Measurements from ENCODE around the gene KIF26B. TPM values are rescaled to one million over a fixed set of nuclear protein-coding genes. Genes with fewer than 3 reads are reported as not detected.

Gene KIF26B
- total RNA-seq, 2 experiments from 2014 or later: not detected

GRCh38 chr1:245407983-245408382, 253.2 kb downstream of the KIF26B start:
- DNase-seq: no peak
- POLR2A ChIA-PET: no interaction called here
- no peaks in the 10 kb centered on the region for H3K4me1 Mint-ChIP-seq
- H3K27me3 Mint-ChIP-seq: no peaks in the 10 kb centered on the region
- H3K36me3 Mint-ChIP-seq (ENCODE audit: low read depth): no peaks in the 10 kb centered on the region
- no peak overlapping the region for H3K27ac Mint-ChIP-seq
- H3K4me3 Mint-ChIP-seq: no peak overlapping the region
- no peaks in the 10 kb centered on the region for H3K9me3 Mint-ChIP-seq
- CTCF ChIA-PET: no interaction called here

- no peaks in the 10 kb centered on the region for H3K9me3 Mint-ChIP-seq
- ChIA-PET POLR2A (no interaction called here), CTCF (interaction anchor here (0.6 kb wide), 1 partner anchor 13 kb away, joined by 3 read pairs; no protein-coding TSS in a partner anchor)
- H3K27ac Mint-ChIP-seq: no peak overlapping the region
- H3K36me3 Mint-ChIP-seq (ENCODE audit: low read depth): no peaks in the 10 kb centered on the region
- no peak overlapping the region for H3K4me3 Mint-ChIP-seq
- DNase-seq: no peak
- H3K4me1 Mint-ChIP-seq: no peaks in the 10 kb centered on the region
- no peaks in the 10 kb centered on the region for H3K27me3 Mint-ChIP-seq
These were observed 254.8 kb downstream of the KIF26B start for GRCh38 chr1:245409341-245410195.

DNA sequence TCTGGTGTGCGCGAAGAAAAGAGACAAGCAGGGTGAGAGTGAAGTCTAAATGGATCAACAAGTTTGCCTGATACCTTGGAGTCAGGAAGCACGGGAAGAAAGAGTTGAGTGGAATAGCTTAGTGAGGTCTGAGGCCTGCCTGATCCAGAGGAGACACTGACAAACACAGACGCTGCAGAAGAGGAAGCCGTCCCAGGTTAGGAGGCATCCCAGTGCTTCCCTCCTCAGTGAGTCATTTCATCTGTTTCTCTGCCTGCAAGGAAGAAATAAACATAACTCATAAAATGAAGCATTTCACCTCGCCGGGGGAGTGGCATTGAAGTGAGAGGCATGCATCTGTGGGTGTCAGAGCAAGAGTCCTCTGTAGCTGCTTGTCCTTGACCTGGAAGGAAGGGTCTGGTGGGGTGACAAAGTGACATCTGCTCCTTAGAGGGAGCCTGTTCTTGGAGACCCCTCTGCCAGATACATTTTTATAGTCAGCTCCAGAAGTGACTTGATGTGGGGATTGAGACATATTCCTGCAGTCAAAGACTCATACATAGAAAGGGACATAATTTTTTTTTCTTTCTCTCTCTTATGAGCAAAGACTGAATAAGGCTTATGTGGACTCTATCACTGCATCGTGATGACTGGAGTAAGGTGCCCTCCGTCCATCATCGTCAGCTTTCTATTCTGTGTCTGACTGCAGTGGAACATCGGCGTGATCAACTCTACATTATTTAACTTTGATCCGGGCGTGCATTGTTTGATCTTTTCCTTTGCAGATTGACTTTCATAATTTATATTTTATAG, 256.7 kb downstream of the KIF26B start:
- no peaks in the 10 kb centered on the region for H3K36me3 Mint-ChIP-seq (ENCODE audit: low read depth)
- CTCF ChIA-PET: no interaction called here
- H3K4me1 Mint-ChIP-seq: no peaks in the 10 kb centered on the region
- POLR2A ChIA-PET: no interaction called here
- DNase-seq: no peak
- no peaks in the 10 kb centered on the region for H3K27me3 Mint-ChIP-seq
- H3K9me3 Mint-ChIP-seq: no peaks in the 10 kb centered on the region
- H3K27ac Mint-ChIP-seq: no peak overlapping the region
- no peak overlapping the region for H3K4me3 Mint-ChIP-seq

GRCh38 chr1:245412306-245412705, 257.5 kb downstream of the KIF26B start:
- ChIA-PET POLR2A (no interaction called here), CTCF (no interaction called here)
- no peaks in the 10 kb centered on the region for H3K9me3 Mint-ChIP-seq
- H3K4me1 Mint-ChIP-seq: no peaks in the 10 kb centered on the region
- H3K36me3 Mint-ChIP-seq (ENCODE audit: low read depth): no peaks in the 10 kb centered on the region
- H3K27ac Mint-ChIP-seq: no peak overlapping the region
- no peak for DNase-seq
- H3K4me3 Mint-ChIP-seq: no peak overlapping the region
- H3K27me3 Mint-ChIP-seq: no peaks in the 10 kb centered on the region

DNA sequence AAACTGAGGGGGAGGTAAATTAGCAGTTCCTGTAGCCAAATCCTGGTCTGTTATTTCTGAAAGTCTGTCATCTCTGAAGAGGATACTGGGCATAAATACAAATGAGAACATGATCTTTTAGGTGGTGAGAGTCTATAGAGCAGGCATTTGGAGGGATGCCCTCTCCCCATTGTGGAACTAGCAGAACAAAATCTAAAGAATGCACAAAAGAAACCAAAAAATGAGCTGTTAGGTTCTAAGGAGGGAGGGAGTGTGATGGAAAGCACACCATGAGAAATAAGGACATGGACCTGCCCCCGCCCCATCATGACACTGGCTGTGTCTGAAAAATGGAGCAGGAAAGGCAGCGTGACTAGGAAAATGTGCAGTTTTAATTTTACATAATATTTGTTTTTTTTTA, 262.0 kb downstream of the KIF26B start:
- H3K9me3 Mint-ChIP-seq: no peaks in the 10 kb centered on the region
- H3K27ac Mint-ChIP-seq: no peak overlapping the region
- no peaks in the 10 kb centered on the region for H3K36me3 Mint-ChIP-seq (ENCODE audit: low read depth)
- DNase-seq: no peak
- H3K27me3 Mint-ChIP-seq: no peaks in the 10 kb centered on the region
- no peak overlapping the region for H3K4me3 Mint-ChIP-seq
- no peaks in the 10 kb centered on the region for H3K4me1 Mint-ChIP-seq
- CTCF ChIA-PET: interaction anchor here (1.8 kb wide), 1 partner anchor 13 kb away, joined by 4 read pairs; no protein-coding TSS in a partner anchor
- POLR2A ChIA-PET: no interaction called here

GRCh38 chr1:245418077-245418476, 263.3 kb downstream of the KIF26B start:
- Mint-ChIP-seq H3K27me3 (no peaks in the 10 kb centered on the region), H3K4me3 (no peak overlapping the region), H3K9me3 (no peaks in the 10 kb centered on the region), H3K36me3 (ENCODE audit: low read depth) (no peaks in the 10 kb centered on the region), H3K27ac (no peak overlapping the region), H3K4me1 (no peaks in the 10 kb centered on the region)
- POLR2A ChIA-PET: no interaction called here
- CTCF ChIA-PET: no interaction called here
- DNase-seq: no peak

DNA sequence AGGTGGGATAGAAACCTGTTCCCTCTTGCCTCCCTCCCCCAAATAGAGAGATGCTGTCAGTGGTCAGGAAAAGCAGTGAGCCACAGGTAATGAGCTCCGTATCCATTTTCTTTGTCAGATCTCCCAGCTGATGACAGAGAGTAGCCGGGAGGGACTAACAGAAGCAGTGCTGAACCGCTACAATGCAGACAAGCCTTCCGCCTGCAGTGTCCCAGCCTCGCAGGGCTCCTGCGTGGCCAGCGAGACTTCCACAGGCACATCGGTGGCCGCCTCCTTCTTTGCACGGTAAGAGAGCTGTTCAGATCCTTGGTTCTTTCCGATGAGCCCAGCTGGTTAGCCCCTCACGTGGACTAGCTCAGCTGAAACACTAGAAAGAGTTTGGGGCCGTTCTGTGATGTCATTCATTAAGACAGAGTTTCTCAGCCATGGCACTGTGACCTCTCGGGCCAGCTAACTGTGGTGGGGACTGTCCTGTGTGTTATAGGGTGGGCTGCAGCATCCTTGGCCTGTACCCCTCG, 264.7 kb downstream of the KIF26B start:
- no peak for DNase-seq
- ChIA-PET POLR2A (no interaction called here), CTCF (no interaction called here)
- H3K36me3 Mint-ChIP-seq (ENCODE audit: low read depth): no peaks in the 10 kb centered on the region
- no peak overlapping the region for H3K4me3 Mint-ChIP-seq
- H3K4me1 Mint-ChIP-seq: no peaks in the 10 kb centered on the region
- H3K27ac Mint-ChIP-seq: no peak overlapping the region
- no peaks in the 10 kb centered on the region for H3K9me3 Mint-ChIP-seq
- no peaks in the 10 kb centered on the region for H3K27me3 Mint-ChIP-seq

GRCh38 chr1:245419989-245420388, 265.2 kb downstream of the KIF26B start:
- CTCF ChIA-PET: no interaction called here

GRCh38 chr1:245420926-245421325, 266.1 kb downstream of the KIF26B start:
- no peak overlapping the region for H3K27ac Mint-ChIP-seq
- no peaks in the 10 kb centered on the region for H3K4me1 Mint-ChIP-seq
- no peaks in the 10 kb centered on the region for H3K9me3 Mint-ChIP-seq
- DNase-seq: no peak
- ChIA-PET POLR2A (no interaction called here), CTCF (no interaction called here)
- no peaks in the 10 kb centered on the region for H3K27me3 Mint-ChIP-seq
- no peak overlapping the region for H3K4me3 Mint-ChIP-seq
- no peaks in the 10 kb centered on the region for H3K36me3 Mint-ChIP-seq (ENCODE audit: low read depth)

More at GRCh38 chr1:245419989-245420388, 265.2 kb downstream of the KIF26B start:
- POLR2A ChIA-PET: no interaction called here
- Mint-ChIP-seq H3K4me1 (no peaks in the 10 kb centered on the region), H3K4me3 (no peak overlapping the region), H3K27ac (no peak overlapping the region), H3K36me3 (ENCODE audit: low read depth) (no peaks in the 10 kb centered on the region), H3K27me3 (no peaks in the 10 kb centered on the region), H3K9me3 (no peaks in the 10 kb centered on the region)
- DNase-seq: no peak

GRCh38 chr1:245428681-245429080, 273.9 kb downstream of the KIF26B start:
- no peaks in the 10 kb centered on the region for H3K4me1 Mint-ChIP-seq
- POLR2A ChIA-PET: no interaction called here
- peaks cover 2% of the 10 kb centered on the region for H3K9me3 Mint-ChIP-seq
- no peak for DNase-seq
- no peaks in the 10 kb centered on the region for H3K27me3 Mint-ChIP-seq
- no peak overlapping the region for H3K27ac Mint-ChIP-seq
- H3K4me3 Mint-ChIP-seq: no peak overlapping the region
- CTCF ChIA-PET: no interaction called here
- no peaks in the 10 kb centered on the region for H3K36me3 Mint-ChIP-seq (ENCODE audit: low read depth)

DNA sequence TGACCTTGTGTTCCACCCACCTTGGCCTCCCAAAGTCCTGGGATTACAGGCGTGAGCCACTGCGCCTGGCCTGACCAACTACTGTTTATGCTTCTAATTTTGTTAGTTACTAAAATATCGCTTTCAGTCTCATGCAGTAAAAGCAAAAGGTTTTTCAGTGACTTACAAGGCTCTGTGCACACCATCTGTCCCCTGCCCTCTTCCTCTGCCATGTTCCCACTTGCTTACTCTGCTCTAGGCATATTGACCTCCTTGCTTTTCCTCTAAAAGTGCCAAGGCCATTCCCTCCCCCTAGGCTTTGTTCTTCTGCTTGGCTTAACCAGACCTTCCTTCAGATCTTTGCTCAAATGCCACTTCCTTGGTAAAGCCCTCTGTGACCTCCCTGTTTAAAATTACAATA, 276.9 kb downstream of the KIF26B start:
- Mint-ChIP-seq H3K4me3 (no peak overlapping the region), H3K36me3 (ENCODE audit: low read depth) (no peaks in the 10 kb centered on the region), H3K4me1 (no peaks in the 10 kb centered on the region), H3K27ac (no peak overlapping the region), H3K27me3 (no peaks in the 10 kb centered on the region), H3K9me3 (peaks cover 2% of the 10 kb centered on the region)
- ChIA-PET CTCF (no interaction called here), POLR2A (no interaction called here)
- no peak for DNase-seq

DNA sequence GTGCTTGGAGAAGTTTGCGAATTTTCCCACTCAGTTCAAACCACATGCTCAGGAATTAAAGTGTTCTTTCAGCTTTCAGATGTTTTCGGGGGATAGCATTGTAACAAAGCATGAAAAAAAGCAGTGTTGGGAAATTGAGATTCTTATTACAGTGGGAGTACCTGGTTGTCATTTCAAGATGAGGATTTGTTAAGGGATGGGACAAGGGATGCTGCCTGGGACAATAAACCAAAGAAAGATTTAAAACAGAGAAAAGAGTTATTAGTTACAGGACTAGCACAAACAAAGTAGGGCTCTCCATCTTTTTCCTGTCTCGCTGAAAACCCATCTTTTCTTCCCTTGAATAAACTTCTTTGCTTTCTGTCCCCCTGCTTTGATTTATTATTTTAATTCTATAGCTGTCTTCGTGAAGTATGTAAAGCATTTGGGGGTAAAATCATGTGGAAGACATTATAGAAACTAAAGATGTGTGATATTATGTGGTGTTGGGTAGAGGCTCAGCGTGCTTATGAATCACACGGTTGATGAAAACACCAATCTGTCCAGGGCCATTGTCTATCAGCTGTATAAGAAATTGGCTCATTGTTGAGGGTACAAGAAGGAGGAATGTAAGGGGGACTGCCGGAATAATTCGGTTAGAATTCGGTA, 277.6 kb downstream of the KIF26B start:
- no peak for DNase-seq
- POLR2A ChIA-PET: no interaction called here
- H3K4me3 Mint-ChIP-seq: no peak overlapping the region
- H3K27ac Mint-ChIP-seq: no peak overlapping the region
- peaks cover 2% of the 10 kb centered on the region for H3K9me3 Mint-ChIP-seq
- CTCF ChIA-PET: no interaction called here
- no peaks in the 10 kb centered on the region for H3K4me1 Mint-ChIP-seq
- no peaks in the 10 kb centered on the region for H3K27me3 Mint-ChIP-seq
- H3K36me3 Mint-ChIP-seq (ENCODE audit: low read depth): no peaks in the 10 kb centered on the region

GRCh38 chr1:245433561-245433960, 278.8 kb downstream of the KIF26B start:
- Mint-ChIP-seq H3K27me3 (no peaks in the 10 kb centered on the region), H3K36me3 (ENCODE audit: low read depth) (no peaks in the 10 kb centered on the region), H3K9me3 (peaks cover 2% of the 10 kb centered on the region), H3K4me1 (no peaks in the 10 kb centered on the region), H3K27ac (no peak overlapping the region), H3K4me3 (no peak overlapping the region)
- no peak for DNase-seq
- POLR2A ChIA-PET: no interaction called here
- CTCF ChIA-PET: no interaction called here

Measured in activated CD4-positive, alpha-beta T cell treated with anti-CD3 and anti-CD28 coated beads, Interleukin-2, amount 10 ng/mL, durations not matched to agents 7 days and 5 days (primary cell).